HepG2 (cell line): ENCODE measurements around the gene CDCA4. TPM values are rescaled to one million over a fixed set of nuclear protein-coding genes. Genes with fewer than 3 reads are reported as not detected.

ENCODE experiments used
- ARNTL ChIP-seq: sonication (generic); formaldehyde crosslinking; IDR thresholded peaks from 2 replicates; pipeline ENCODE4 v1.4.0; 2020; ENCODE audit warnings: mild to moderate bottlenecking, missing genetic modification reagents
- CBFB ChIP-seq: sonication (generic); formaldehyde crosslinking; IDR thresholded peaks from 2 replicates; pipeline ENCODE4 v1.4.0; 2020; ENCODE audit warnings: missing genetic modification reagents
- CCDC6 ChIP-seq: sonication (generic); formaldehyde crosslinking; IDR thresholded peaks from 2 replicates; pipeline ENCODE4 v1.8.1; 2022; ENCODE audit warnings: mild to moderate bottlenecking, missing genetic modification reagents, moderate library complexity
- HIVEP1 ChIP-seq: sonication (generic); formaldehyde crosslinking; IDR thresholded peaks from 2 replicates; pipeline ENCODE4 v1.4.0; 2020; ENCODE audit warnings: mild to moderate bottlenecking, missing genetic modification reagents
- HNRNPL ChIP-seq: fragments of 200-400 bp; formaldehyde crosslinking; IDR thresholded peaks from 2 replicates; pipeline ENCODE4 v1.6.1; 2017; ENCODE audit warnings: mild to moderate bottlenecking, low read depth, low read length
- NR1H2 ChIP-seq: sonication (generic); formaldehyde crosslinking; IDR thresholded peaks from 2 replicates; pipeline ENCODE4 v1.8.1; 2022; ENCODE audit warnings: low read depth, missing genetic modification reagents, borderline replicate concordance
- PAXIP1 ChIP-seq: sonication (generic); formaldehyde crosslinking; conservative IDR thresholded peaks from 2 replicates; pipeline ENCODE4 v1.4.0; 2020; ENCODE audit warnings: mild to moderate bottlenecking, missing genetic modification reagents, moderate library complexity
- TGIF2 ChIP-seq: IDR thresholded peaks from 2 replicates; pipeline ENCODE4 v1.6.1; 2016; ENCODE audit warnings: control low read depth, missing compliant biosample characterization
- ZBTB7B ChIP-seq: sonication (generic); formaldehyde crosslinking; IDR thresholded peaks from 2 replicates; pipeline ENCODE4 v1.4.0; 2020; ENCODE audit warnings: missing genetic modification reagents
- ZNF160 ChIP-seq: sonication (generic); formaldehyde crosslinking; IDR thresholded peaks from 2 replicates; pipeline ENCODE4 v1.8.0; 2022; ENCODE audit warnings: mild to moderate bottlenecking, inconsistent platforms, missing genetic modification reagents
- ZNF230 ChIP-seq: sonication (generic); formaldehyde crosslinking; IDR thresholded peaks from 2 replicates; pipeline ENCODE4 v1.4.0; 2020; ENCODE audit warnings: mild to moderate bottlenecking, missing genetic modification reagents
- ZNF598 ChIP-seq: sonication (generic); formaldehyde crosslinking; IDR thresholded peaks from 2 replicates; pipeline ENCODE4 v1.5.1; 2020; ENCODE audit warnings: mild to moderate bottlenecking, missing genetic modification reagents, borderline replicate concordance
- ZNF7 ChIP-seq: IDR thresholded peaks from 2 replicates; pipeline ENCODE4 v1.6.1; 2016; ENCODE audit warnings: missing biosample characterization, missing genetic modification reagents
- ZNF816 ChIP-seq: sonication (generic); formaldehyde crosslinking; IDR thresholded peaks from 2 replicates; pipeline ENCODE4 v1.8.0; 2022; ENCODE audit warnings: missing genetic modification reagents, mild to moderate bottlenecking, borderline replicate concordance
- ZSCAN30 ChIP-seq: sonication (generic); formaldehyde crosslinking; IDR thresholded peaks from 2 replicates; pipeline ENCODE4 v1.5.0; 2020; ENCODE audit warnings: mild to moderate bottlenecking, missing genetic modification reagents
- polyA plus RNA-seq, 8 experiments: library from polyadenylated mRNA; depleted of rRNA in 3 of 8; stranded (reverse) in 7 of 8; unstranded in 1 of 8; fragments of >200 nt; fragmentation: Illumina TruSeq in 4 of 8; extraction: Trizol in 4 of 8; gene quantifications; 2 replicates each; pipeline versions ENCODE4 v1.2.1 to v1.2.3, GENCODE V29; 2011 to 2016; ENCODE audit warnings: low read depth in 4 of 8, missing spikeins in 1 of 8, mixed read lengths in 1 of 8; ENCODE audit not compliant: insufficient read depth in 1 of 8
- total RNA-seq, 5 experiments: library from RNA; depleted of rRNA; stranded (reverse); fragments of >200 nt; fragmentation: Illumina TruSeq; extraction: Trizol; gene quantifications; 2 replicates each; pipeline ENCODE4 v1.2.3, GENCODE V29; 2016; ENCODE audit warnings: low read depth in 1 of 5
- TF ChIP-seq, protein P1 (sequence below): sonication (generic); formaldehyde crosslinking; IDR thresholded peaks from 2 replicates; pipeline ENCODE4 v1.8.0; 2023; ENCODE audit warnings: mild to moderate bottlenecking, missing genetic modification reagents
- TF ChIP-seq, protein P2 (sequence below): sonication (generic); formaldehyde crosslinking; IDR thresholded peaks from 2 replicates; pipeline ENCODE4 v1.9.0; 2022; ENCODE audit warnings: missing genetic modification reagents, mild to moderate bottlenecking, borderline replicate concordance
- TF ChIP-seq, protein P3 (sequence below): sonication (generic); formaldehyde crosslinking; IDR thresholded peaks from 2 replicates; pipeline ENCODE4 v1.4.0; 2020; ENCODE audit warnings: mild to moderate bottlenecking, low read depth, missing genetic modification reagents

CDCA4 gene
- total and polyA plus RNA-seq, 2 of the 13 experiments (the other 11 are each of a cell fraction or from before 2014, with no cell fraction given) = 19.7 to 43.1 TPM

DNA sequence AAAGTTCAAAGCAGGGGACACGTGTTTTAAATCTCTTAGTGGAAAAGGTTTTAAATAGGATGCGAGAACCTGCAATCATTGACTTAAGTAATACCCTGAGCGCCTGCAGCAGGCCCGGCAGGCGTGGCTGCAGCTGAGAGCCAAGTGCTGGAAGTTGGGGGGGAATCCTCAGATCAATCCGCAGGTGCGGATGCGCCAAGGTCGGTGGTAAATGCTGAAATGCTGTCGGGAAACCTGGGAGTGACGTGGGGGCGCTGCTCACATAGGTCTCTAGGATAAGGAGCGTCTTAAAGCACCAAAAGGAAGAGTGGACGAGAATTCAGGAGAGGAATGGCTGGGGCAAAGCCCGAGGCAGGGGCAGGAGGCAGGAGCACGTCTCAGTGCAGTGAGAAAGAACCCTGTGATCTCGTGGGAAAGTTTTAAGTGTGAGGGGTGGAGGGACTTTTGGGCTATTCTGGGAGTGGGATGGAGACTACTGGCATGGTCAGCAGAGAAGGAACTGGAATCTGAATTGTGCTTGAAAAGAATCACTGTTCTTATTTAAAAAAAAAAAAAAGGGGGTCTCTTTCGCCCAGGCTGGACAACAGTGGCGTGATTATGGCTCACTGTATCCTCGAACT, 883 bp upstream of the CDCA4 start (continued):
- peak; percentile 47; the same call in 1 of the 2 replicates for TF ChIP-seq PAXIP1 (CRISPR knock-in tag)
- TF ChIP-seq CCDC6 = no peak
- TF ChIP-seq, protein P1, sequence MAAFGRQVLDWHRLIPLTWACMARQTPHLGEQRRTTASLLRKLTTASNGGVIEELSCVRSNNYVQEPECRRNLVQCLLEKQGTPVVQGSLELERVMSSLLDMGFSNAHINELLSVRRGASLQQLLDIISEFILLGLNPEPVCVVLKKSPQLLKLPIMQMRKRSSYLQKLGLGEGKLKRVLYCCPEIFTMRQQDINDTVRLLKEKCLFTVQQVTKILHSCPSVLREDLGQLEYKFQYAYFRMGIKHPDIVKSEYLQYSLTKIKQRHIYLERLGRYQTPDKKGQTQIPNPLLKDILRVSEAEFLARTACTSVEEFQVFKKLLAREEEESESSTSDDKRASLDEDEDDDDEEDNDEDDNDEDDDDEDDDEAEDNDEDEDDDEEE = peak; percentile 65; the same call in 1 of the 2 replicates
- TF ChIP-seq ZBTB7B = no peak
- TF ChIP-seq TGIF2 (CRISPR knock-in tag) = peak; percentile 43; the same call in 1 of the 2 replicates
- TF ChIP-seq, protein P2, sequence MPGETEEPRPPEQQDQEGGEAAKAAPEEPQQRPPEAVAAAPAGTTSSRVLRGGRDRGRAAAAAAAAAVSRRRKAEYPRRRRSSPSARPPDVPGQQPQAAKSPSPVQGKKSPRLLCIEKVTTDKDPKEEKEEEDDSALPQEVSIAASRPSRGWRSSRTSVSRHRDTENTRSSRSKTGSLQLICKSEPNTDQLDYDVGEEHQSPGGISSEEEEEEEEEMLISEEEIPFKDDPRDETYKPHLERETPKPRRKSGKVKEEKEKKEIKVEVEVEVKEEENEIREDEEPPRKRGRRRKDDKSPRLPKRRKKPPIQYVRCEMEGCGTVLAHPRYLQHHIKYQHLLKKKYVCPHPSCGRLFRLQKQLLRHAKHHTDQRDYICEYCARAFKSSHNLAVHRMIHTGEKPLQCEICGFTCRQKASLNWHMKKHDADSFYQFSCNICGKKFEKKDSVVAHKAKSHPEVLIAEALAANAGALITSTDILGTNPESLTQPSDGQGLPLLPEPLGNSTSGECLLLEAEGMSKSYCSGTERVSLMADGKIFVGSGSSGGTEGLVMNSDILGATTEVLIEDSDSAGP (CRISPR knock-in tag) = peak; percentile 52; the same call in 1 of the 2 replicates
- TF ChIP-seq NR1H2 = 0 out of 2 replicates have a peak, but pooled peaks have one; percentile 2
- 0 out of 2 replicates have a peak, but pooled peaks have one; percentile 77 for TF ChIP-seq ZNF230 (CRISPR knock-in tag)
- TF ChIP-seq, protein P3, sequence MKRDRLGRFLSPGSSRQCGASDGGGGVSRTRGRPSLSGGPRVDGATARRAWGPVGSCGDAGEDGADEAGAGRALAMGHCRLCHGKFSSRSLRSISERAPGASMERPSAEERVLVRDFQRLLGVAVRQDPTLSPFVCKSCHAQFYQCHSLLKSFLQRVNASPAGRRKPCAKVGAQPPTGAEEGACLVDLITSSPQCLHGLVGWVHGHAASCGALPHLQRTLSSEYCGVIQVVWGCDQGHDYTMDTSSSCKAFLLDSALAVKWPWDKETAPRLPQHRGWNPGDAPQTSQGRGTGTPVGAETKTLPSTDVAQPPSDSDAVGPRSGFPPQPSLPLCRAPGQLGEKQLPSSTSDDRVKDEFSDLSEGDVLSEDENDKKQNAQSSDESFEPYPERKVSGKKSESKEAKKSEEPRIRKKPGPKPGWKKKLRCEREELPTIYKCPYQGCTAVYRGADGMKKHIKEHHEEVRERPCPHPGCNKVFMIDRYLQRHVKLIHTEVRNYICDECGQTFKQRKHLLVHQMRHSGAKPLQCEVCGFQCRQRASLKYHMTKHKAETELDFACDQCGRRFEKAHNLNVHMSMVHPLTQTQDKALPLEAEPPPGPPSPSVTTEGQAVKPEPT (CRISPR knock-in tag) = no peak
- no peak for TF ChIP-seq CBFB (CRISPR knock-in tag)
- peak; percentile 79; the same call in 1 of the 2 replicates for TF ChIP-seq ZNF816
- TF ChIP-seq ARNTL (CRISPR knock-in tag) = 0 out of 2 replicates have a peak, but pooled peaks have one; percentile 19
- TF ChIP-seq HIVEP1 = peak; percentile 56; the same call in 1 of the 2 replicates
- TF ChIP-seq ZNF598 (CRISPR knock-in tag) = 0 out of 2 replicates have a peak, but pooled peaks have one; percentile 55
- no peak for TF ChIP-seq ZNF7 (CRISPR knock-in tag)
- peak; percentile 66; the same call in 1 of the 2 replicates for TF ChIP-seq ZSCAN30 (CRISPR knock-in tag)
- no peak for TF ChIP-seq ZNF160 (CRISPR knock-in tag)
- TF ChIP-seq HNRNPL = 0 out of 2 replicates have a peak, but pooled peaks have one; percentile 2
